Liver (tissue), 9 donors: ENCODE data around the gene RNF151. TPM values are rescaled to one million over a fixed set of nuclear protein-coding genes. Genes with fewer than 3 reads are reported as not detected.

Experiments
- DNase-seq: peaks from one replicate; pipeline ENCODE4 v3.0.0-alpha.2; 2017; ENCODE audit warnings: low spot score
- H3K27ac ChIP-seq, 2 donors: one replicate each; pipeline ENCODE4 v1.7.0; 2013; ENCODE audit warnings: inconsistent platforms in 2 of 2, low read length in 2 of 2, control low read depth in 1 of 2, low read depth in 1 of 2, mild to moderate bottlenecking in 1 of 2
- H3K27me3 ChIP-seq, 4 donors: one replicate each; pipeline versions ENCODE4 v1.6.1 to v1.7.0; 2013; ENCODE audit warnings: low read length in 3 of 4, inconsistent platforms in 1 of 4, mild to moderate bottlenecking in 1 of 4, moderate library complexity in 1 of 4; ENCODE audit not compliant: control insufficient read depth in 4 of 4, insufficient read depth in 4 of 4
- H3K36me3 ChIP-seq, 4 donors: one replicate each; pipeline versions ENCODE4 v1.6.1 to v1.7.0; 2013; ENCODE audit warnings: low read length in 3 of 4, mild to moderate bottlenecking in 3 of 4, low read depth in 1 of 4, moderate library complexity in 1 of 4; ENCODE audit not compliant: control insufficient read depth in 4 of 4, insufficient read depth in 3 of 4
- H3K4me1 ChIP-seq, 4 donors: one replicate each; pipeline versions ENCODE4 v1.6.1 to v1.7.0; 2013; ENCODE audit warnings: low read length in 3 of 4, mild to moderate bottlenecking in 3 of 4, moderate library complexity in 1 of 4; ENCODE audit not compliant: control insufficient read depth in 4 of 4, insufficient read depth in 4 of 4
- H3K4me3 ChIP-seq, 3 donors: one replicate each; pipeline versions ENCODE4 v1.6.1 to v1.7.0; 2013; ENCODE audit warnings: low read length in 3 of 3, control low read depth in 1 of 3, low read depth in 1 of 3, mild to moderate bottlenecking in 1 of 3
- H3K9ac ChIP-seq, 2 donors: one replicate each; pipeline ENCODE4 v1.7.0; 2013; ENCODE audit warnings: low read length in 2 of 2, mild to moderate bottlenecking in 2 of 2, moderate library complexity in 2 of 2, control low read depth in 1 of 2, low read depth in 1 of 2
- H3K9me3 ChIP-seq, 4 donors: one replicate each; pipeline versions ENCODE4 v1.6.1 to v1.7.0; 2013; ENCODE audit warnings: low read length in 3 of 4; ENCODE audit not compliant: control insufficient read depth in 4 of 4
- CTCF ChIP-seq: fragments of 150-350 bp; IDR thresholded peaks from 2 replicates; pipeline ENCODE4 v1.5.1; 2017; ENCODE audit warnings: improper control_type of control experiment, low read depth, low read length; ENCODE audit not compliant: missing input control
- EGR1 ChIP-seq, 2 donors: IDR thresholded peaks; 2 replicates each; pipeline ENCODE4 v1.6.1; 2016 to 2018; ENCODE audit warnings: antibody characterized with exemption in 2 of 2, low read depth in 2 of 2
- FOXA1 ChIP-seq: IDR thresholded peaks from 2 replicates; pipeline ENCODE4 v1.6.1; 2016; ENCODE audit warnings: antibody characterized with exemption
- FOXA2 ChIP-seq: IDR thresholded peaks from 2 replicates; pipeline ENCODE4 v1.6.1; 2016; ENCODE audit warnings: antibody characterized with exemption
- GABPA ChIP-seq, 2 donors: IDR thresholded peaks in 1 of 2; conservative IDR thresholded peaks in 1 of 2; 2 replicates each; pipeline ENCODE4 v1.6.1; 2016; ENCODE audit warnings: antibody characterized with exemption in 2 of 2, mild to moderate bottlenecking in 1 of 2, moderate library complexity in 1 of 2
- HNF4A ChIP-seq, 2 donors: conservative IDR thresholded peaks; 2 replicates each; pipeline ENCODE4 v1.6.1; 2016; ENCODE audit warnings: antibody characterized with exemption in 2 of 2, mild to moderate bottlenecking in 2 of 2
- HNF4G ChIP-seq: IDR thresholded peaks from 2 replicates; pipeline ENCODE4 v1.6.1; 2016; ENCODE audit warnings: antibody characterized with exemption
- JUND ChIP-seq, 2 donors: IDR thresholded peaks; 2 replicates each; pipeline ENCODE4 v1.6.1; 2016; ENCODE audit warnings: antibody characterized with exemption in 2 of 2
- NR2F2 ChIP-seq: IDR thresholded peaks from 2 replicates; pipeline ENCODE4 v1.6.1; 2016; ENCODE audit warnings: antibody characterized with exemption
- RAD21 ChIP-seq, 2 donors: IDR thresholded peaks; 2 replicates each; pipeline ENCODE4 v1.6.1; 2016; ENCODE audit warnings: antibody characterized with exemption in 2 of 2, mild to moderate bottlenecking in 2 of 2
- REST ChIP-seq: IDR thresholded peaks from 2 replicates; pipeline ENCODE4 v1.6.1; 2016; ENCODE audit warnings: antibody characterized with exemption, mild to moderate bottlenecking
- RXRA ChIP-seq, 2 donors: IDR thresholded peaks; 2 replicates each; pipeline ENCODE4 v1.6.1; 2017 to 2018; ENCODE audit warnings: antibody characterized with exemption in 2 of 2, mild to moderate bottlenecking in 1 of 2
- SP1 ChIP-seq: IDR thresholded peaks from 2 replicates; pipeline ENCODE4 v1.6.1; 2018; ENCODE audit warnings: antibody characterized with exemption, mild to moderate bottlenecking
- TAF1 ChIP-seq: conservative IDR thresholded peaks from 2 replicates; pipeline ENCODE4 v1.6.1; 2016; ENCODE audit warnings: antibody characterized with exemption, mild to moderate bottlenecking
- YY1 ChIP-seq: IDR thresholded peaks from 2 replicates; pipeline ENCODE4 v1.6.1; 2016; ENCODE audit warnings: antibody characterized with exemption, mild to moderate bottlenecking
- ZBTB33 ChIP-seq: IDR thresholded peaks from 2 replicates; pipeline ENCODE4 v1.6.1; 2016; ENCODE audit warnings: antibody characterized with exemption
- WGBS: extraction: QIAGEN DNeasy Blood & Tissue Kit; methylation state at CpG from one replicate; pipeline ENCODE4 v1.1.7; 2013; 5-methylcytosine and 5-hydroxymethylcytosine counted together
- polyA plus RNA-seq, 2 donors: library from polyadenylated mRNA; stranded (reverse) in 1 of 2; unstranded in 1 of 2; fragments of 200-250 nt in 1 of 2; fragments of >200 nt in 1 of 2; fragmentation: Nextera tagmentation in 1 of 2; extraction: Ambion mirVana in 1 of 2; gene quantifications; one replicate each; pipeline versions ENCODE4 v1.2.1 to v1.2.3, GENCODE V29; 2013 to 2015
- total RNA-seq, 2 donors: library from RNA; depleted of rRNA; stranded (reverse); fragments of >200 nt; gene quantifications; one replicate each; pipeline ENCODE4 v1.2.3, GENCODE V29; 2014
- TF ChIP-seq, protein P1 (sequence below): IDR thresholded peaks from 2 replicates; pipeline ENCODE4 v1.6.1; 2016; ENCODE audit warnings: antibody characterized with exemption
- TF ChIP-seq, protein P2 (sequence below): IDR thresholded peaks from 2 replicates; pipeline ENCODE4 v1.6.1; 2016; ENCODE audit warnings: antibody characterized with exemption
- donor health status: healthy.
- donor health status: healthy.
- donor health status: healthy.
- donor health status: healthy.
- donor health status: healthy.

RNF151 gene
- total and polyA plus RNA-seq, 4 donors = not detected

- Histone ChIP-seq H3K27me3 (peaks cover 0 to 9% (median 4%) of the 10 kb centered on the region in 4 donors), H3K27ac (no peak overlapping the region), H3K4me3 (peak overlapping the region in 1 of 3 donors; percentile 24), H3K9ac (no peak overlapping the region), H3K9me3 (no peaks in the 10 kb centered on the region), H3K36me3 (peaks cover 0 to 15% (median under 1%) of the 10 kb centered on the region in 4 donors), H3K4me1 (peaks cover 2 to 31% (median 17%) of the 10 kb centered on the region in 4 donors)
- TF ChIP-seq JUND (IDR thresholded peaks at IDR 0.05) = no peak
- TF ChIP-seq, protein P1, sequence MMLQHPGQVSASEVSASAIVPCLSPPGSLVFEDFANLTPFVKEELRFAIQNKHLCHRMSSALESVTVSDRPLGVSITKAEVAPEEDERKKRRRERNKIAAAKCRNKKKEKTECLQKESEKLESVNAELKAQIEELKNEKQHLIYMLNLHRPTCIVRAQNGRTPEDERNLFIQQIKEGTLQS = no peak
- no peak for TF ChIP-seq FOXA2
- whole genome bisulfite sequencing = 8% methylated on average over 50 of the region's 50 CpGs
- DNase-seq = no peak
These were observed 23.9 kb downstream of the RNF151 start for GRCh38 chr16:1990351-1991134.

DNA sequence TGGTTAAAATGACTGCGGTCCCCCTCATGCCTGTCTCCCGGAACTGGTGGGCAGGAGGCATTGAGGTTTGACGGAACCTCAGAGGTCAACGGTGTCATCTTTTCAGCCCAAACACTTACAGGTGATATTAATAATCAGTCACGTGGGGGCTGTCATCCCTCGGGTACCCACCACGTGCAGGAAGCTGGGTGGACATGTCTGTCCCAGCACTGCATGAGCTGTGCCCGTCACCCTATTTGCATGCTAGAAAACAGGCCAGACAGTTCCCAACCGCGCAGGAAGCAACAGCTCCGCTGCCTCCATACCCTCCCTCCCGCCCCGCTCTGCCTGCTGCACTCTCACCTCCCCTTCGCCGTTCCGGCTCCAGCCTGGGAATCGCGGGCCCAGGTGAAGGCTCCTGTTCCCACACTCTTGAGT is 24.5 kb downstream of the RNF151 start:
- TF ChIP-seq CTCF = no peak
- TF ChIP-seq RAD21 (IDR thresholded peaks at IDR 0.05) = no peak
- no peak for TF ChIP-seq HNF4G
- no peak for TF ChIP-seq FOXA2
- no peak for TF ChIP-seq GABPA (IDR thresholded peaks at IDR 0.05 in 1 of 2, conservative IDR thresholded peaks at IDR 0.05 in 1 of 2)
- no peak for TF ChIP-seq TAF1
- TF ChIP-seq, protein P2, sequence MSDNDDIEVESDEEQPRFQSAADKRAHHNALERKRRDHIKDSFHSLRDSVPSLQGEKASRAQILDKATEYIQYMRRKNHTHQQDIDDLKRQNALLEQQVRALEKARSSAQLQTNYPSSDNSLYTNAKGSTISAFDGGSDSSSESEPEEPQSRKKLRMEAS = no peak
- TF ChIP-seq RXRA (IDR thresholded peaks at IDR 0.05) = no peak
- TF ChIP-seq YY1 = no peak
- no peak for TF ChIP-seq FOXA1
- TF ChIP-seq, protein P1 = no peak
- TF ChIP-seq EGR1 (IDR thresholded peaks at IDR 0.05; ENCODE audit: low read depth in 2 of 2) = no peak
- TF ChIP-seq SP1 = no peak
- TF ChIP-seq HNF4A (conservative IDR thresholded peaks at IDR 0.05) = no peak
- no peak for TF ChIP-seq NR2F2
- no peak for TF ChIP-seq JUND (IDR thresholded peaks at IDR 0.05)
- TF ChIP-seq ZBTB33 = no peak
- TF ChIP-seq REST = no peak
- H3K36me3 ChIP-seq = peaks cover 0 to 9% (median under 1%) of the 10 kb centered on the region in 4 donors
- H3K9ac ChIP-seq = no peak overlapping the region
- no peak overlapping the region for H3K27ac ChIP-seq
- WGBS = 17% methylated on average over 18 of the region's 18 CpGs
- H3K27me3 ChIP-seq = peaks cover 0 to 9% (median 4%) of the 10 kb centered on the region in 4 donors
- no peak for DNase-seq
- no peaks in the 10 kb centered on the region for H3K9me3 ChIP-seq
- H3K4me3 ChIP-seq = no peak overlapping the region
- H3K4me1 ChIP-seq = peaks cover 2 to 31% (median 17%) of the 10 kb centered on the region in 4 donors
